Measurements from ENCODE around the gene QSOX1.

GRCh38 chr1:180252638-180253536 lies 98.2 kb downstream of the QSOX1 start:
- no peak for TF ChIP-seq EZH2 (IDR thresholded peaks at IDR 0.05; ENCODE audit: borderline replicate concordance, low read length)
- peak; percentile 92 to 93 for TF ChIP-seq CTCF (conservative IDR thresholded peaks at IDR 0.05 in 1 of 2, IDR thresholded peaks at IDR 0.05 in 1 of 2; ENCODE audit: extremely low read depth in 1 of 2, insufficient read depth in 1 of 2, low read depth in 1 of 2, low read length in 2 of 2)
